Measurements from ENCODE around the gene ZPBP2.

ZPBP2 gene

GRCh38 chr17:39919087-39919683 is 51.2 kb downstream of the ZPBP2 start:
- Histone ChIP-seq H3K9me3 (ENCODE audit: control insufficient read depth, insufficient read depth, low read length) (no peaks in the 10 kb centered on the region), H3K27ac (ENCODE audit: low read depth, low read length) (no peak overlapping the region), H3K79me2 (ENCODE audit: control insufficient read depth, low read length) (no peaks in the 10 kb centered on the region), H3K4me3 (ENCODE audit: low read length) (no peak overlapping the region), H3F3A (ENCODE audit: control insufficient read depth, insufficient read depth) (no peaks in the 10 kb centered on the region; the same call in 1 of the 2 replicates), H3K9me2 (replicated peaks; ENCODE audit: control insufficient read depth, low read length) (no peaks in the 10 kb centered on the region), H4K20me1 (ENCODE audit: control insufficient read depth, insufficient read depth, low read depth, low read length) (no peaks in the 10 kb centered on the region), H3K27me3 (ENCODE audit: control insufficient read depth, low read length) (no peaks in the 10 kb centered on the region), H3K4me1 (ENCODE audit: control insufficient read depth, low read length) (peaks cover 19% of the 10 kb centered on the region), H3K4me2 (ENCODE audit: low read length) (no peak overlapping the region), H3K36me3 (ENCODE audit: control insufficient read depth, low read length) (peaks cover 25% of the 10 kb centered on the region)
- TF ChIP-seq CTCF (IDR thresholded peaks at IDR 0.05; ENCODE audit: low read depth, low read length, poor library complexity, severe bottlenecking) (no peak), EZH2phosphoT487 (IDR thresholded peaks at IDR 0.05; ENCODE audit: borderline replicate concordance, low read length) (no peak)

GRCh38 chr17:39920218-39921210 is 52.5 kb downstream of the ZPBP2 start:
- Histone ChIP-seq H3K4me3 (ENCODE audit: low read length) (no peak overlapping the region), H4K20me1 (ENCODE audit: control insufficient read depth, insufficient read depth, low read depth, low read length) (no peaks in the 10 kb centered on the region), H3K4me2 (ENCODE audit: low read length) (no peak overlapping the region), H3K79me2 (ENCODE audit: control insufficient read depth, low read length) (peaks cover 12% of the 10 kb centered on the region), H3K9me3 (ENCODE audit: control insufficient read depth, insufficient read depth, low read length) (no peaks in the 10 kb centered on the region), H3K9me2 (replicated peaks; ENCODE audit: control insufficient read depth, low read length) (no peaks in the 10 kb centered on the region), H3F3A (ENCODE audit: control insufficient read depth, insufficient read depth) (no peaks in the 10 kb centered on the region; the same call in 1 of the 2 replicates), H3K4me1 (ENCODE audit: control insufficient read depth, low read length) (peaks cover 19% of the 10 kb centered on the region), H3K36me3 (ENCODE audit: control insufficient read depth, low read length) (peaks cover 25% of the 10 kb centered on the region), H3K27ac (ENCODE audit: low read depth, low read length) (no peak overlapping the region), H3K27me3 (ENCODE audit: control insufficient read depth, low read length) (no peaks in the 10 kb centered on the region)
- TF ChIP-seq EZH2phosphoT487 (IDR thresholded peaks at IDR 0.05; ENCODE audit: borderline replicate concordance, low read length) (no peak), CTCF (IDR thresholded peaks at IDR 0.05; ENCODE audit: low read depth, low read length, poor library complexity, severe bottlenecking) (no peak)

- no peak for TF ChIP-seq EZH2phosphoT487 (IDR thresholded peaks at IDR 0.05; ENCODE audit: borderline replicate concordance, low read length)
- no peak for TF ChIP-seq CTCF (IDR thresholded peaks at IDR 0.05; ENCODE audit: low read depth, low read length, poor library complexity, severe bottlenecking)
- H4K20me1 ChIP-seq (ENCODE audit: control insufficient read depth, insufficient read depth, low read depth, low read length), result no peaks in the 10 kb centered on the region
These were observed 53.3 kb downstream of the ZPBP2 start for GRCh38 chr17:39921323-39921722.

More at GRCh38 chr17:39921323-39921722, 53.3 kb downstream of the ZPBP2 start:
- no peak overlapping the region for H3K4me3 ChIP-seq (ENCODE audit: low read length)
- no peaks in the 10 kb centered on the region for H3F3A ChIP-seq (ENCODE audit: control insufficient read depth, insufficient read depth)
- H3K4me1 ChIP-seq (ENCODE audit: control insufficient read depth, low read length), result peaks cover 26% of the 10 kb centered on the region
- H3K9me3 ChIP-seq (ENCODE audit: control insufficient read depth, insufficient read depth, low read length), result no peaks in the 10 kb centered on the region
- no peak overlapping the region for H3K27ac ChIP-seq (ENCODE audit: low read depth, low read length)
- peaks cover 25% of the 10 kb centered on the region for H3K36me3 ChIP-seq (ENCODE audit: control insufficient read depth, low read length)
- no peaks in the 10 kb centered on the region for H3K9me2 ChIP-seq (replicated peaks; ENCODE audit: control insufficient read depth, low read length)
- peaks cover 20% of the 10 kb centered on the region for H3K79me2 ChIP-seq (ENCODE audit: control insufficient read depth, low read length)
- no peak overlapping the region for H3K4me2 ChIP-seq (ENCODE audit: low read length)
- no peaks in the 10 kb centered on the region for H3K27me3 ChIP-seq (ENCODE audit: control insufficient read depth, low read length)

Data from DOHH2 (cell line).